ENCODE results near the gene ATP8B1.

ATP8B1 gene

GRCh38 chr18:57807336-57808117 is 4.4 kb upstream of the ATP8B1 start:
- Histone ChIP-seq H3K14ac (ENCODE audit: low read length) (no peak overlapping the region), H3K4me1 (ENCODE audit: control insufficient read depth in 1 of 2, insufficient read depth in 2 of 2, low read length in 2 of 2) (peaks cover 7 to 9% of the 10 kb centered on the region in 2 experiments), H2BK12ac (ENCODE audit: low read length) (no peak overlapping the region), H3K4me2 (ENCODE audit: low read length) (no peak overlapping the region), H3K4me3 (ENCODE audit: low read depth, low read length) (no peak overlapping the region), H3K18ac (ENCODE audit: low read length) (no peak overlapping the region), H3K27me3 (ENCODE audit: insufficient read depth, low read length) (peaks cover 10% of the 10 kb centered on the region), H2BK5ac (ENCODE audit: low read depth, low read length, poor library complexity) (no peak overlapping the region), H4K91ac (ENCODE audit: low read depth, low read length) (no peak overlapping the region), H4K12ac (ENCODE audit: low read depth, low read length) (no peak overlapping the region), H2AK5ac (ENCODE audit: low read length) (no peak overlapping the region), H2BK120ac (ENCODE audit: insufficient read depth, low read length, poor library complexity) (no peak overlapping the region), H3K4ac (ENCODE audit: low read depth, low read length) (no peak overlapping the region), H3K79me2 (ENCODE audit: control insufficient read depth, insufficient read depth, low read length, poor library complexity) (peaks cover 3% of the 10 kb centered on the region), H3K23ac (ENCODE audit: low read length) (no peak overlapping the region), H3K9me3 (ENCODE audit: insufficient read depth, low read depth, low read length) (no peaks in the 10 kb centered on the region), H3K9ac (ENCODE audit: low read length) (no peak overlapping the region), H3K27ac (ENCODE audit: low read depth, low read length) (no peak overlapping the region), H4K8ac (ENCODE audit: low read depth, low read length) (no peak overlapping the region), H3K79me1 (ENCODE audit: low read length) (peaks cover 10% of the 10 kb centered on the region), H3K36me3 (ENCODE audit: control insufficient read depth in 1 of 2, insufficient read depth in 2 of 2, low read length in 2 of 2) (no peaks in the 10 kb centered on the region), H2AFZ (ENCODE audit: insufficient read depth, low read length, poor library complexity) (no peak overlapping the region)
- no peak for DNase-seq
- no CpG with 5 or more reads among the region's 2 CpGs for WGBS (ENCODE audit: extremely low coverage, insufficient coverage, insufficient read length)

GRCh38 chr18:57806978-57807285 is 3.8 kb upstream of the ATP8B1 start:
- peaks cover 13% of the 10 kb centered on the region for H3K27me3 ChIP-seq (ENCODE audit: insufficient read depth, low read length)
- H4K12ac ChIP-seq (ENCODE audit: low read depth, low read length), result no peak overlapping the region
- peaks cover 14% of the 10 kb centered on the region for H3K79me1 ChIP-seq (ENCODE audit: low read length)
- no peak overlapping the region for H3K9ac ChIP-seq (ENCODE audit: low read length)
- no peak overlapping the region for H3K4ac ChIP-seq (ENCODE audit: low read depth, low read length)
- H3K14ac ChIP-seq (ENCODE audit: low read length), result no peak overlapping the region
- H3K4me3 ChIP-seq (ENCODE audit: low read depth, low read length), result no peak overlapping the region
- H3K9me3 ChIP-seq (ENCODE audit: insufficient read depth, low read depth, low read length), result no peaks in the 10 kb centered on the region
- no peak overlapping the region for H3K27ac ChIP-seq (ENCODE audit: low read depth, low read length)
- peaks cover 13 to 15% of the 10 kb centered on the region in 2 experiments for H3K4me1 ChIP-seq (ENCODE audit: control insufficient read depth in 1 of 2, insufficient read depth in 2 of 2, low read length in 2 of 2)
- H3K36me3 ChIP-seq (ENCODE audit: control insufficient read depth in 1 of 2, insufficient read depth in 2 of 2, low read length in 2 of 2), result no peaks in the 10 kb centered on the region
- DNase-seq, result no peak
- no peak overlapping the region for H3K4me2 ChIP-seq (ENCODE audit: low read length)
- no peak overlapping the region for H2BK12ac ChIP-seq (ENCODE audit: low read length)
- H4K8ac ChIP-seq (ENCODE audit: low read depth, low read length), result no peak overlapping the region
- no peak overlapping the region for H2AK5ac ChIP-seq (ENCODE audit: low read length)
- H2BK5ac ChIP-seq (ENCODE audit: low read depth, low read length, poor library complexity), result no peak overlapping the region
- H3K23ac ChIP-seq (ENCODE audit: low read length), result no peak overlapping the region
- no peak overlapping the region for H4K91ac ChIP-seq (ENCODE audit: low read depth, low read length)
- no CpG with 5 or more reads among the region's 3 CpGs for WGBS (ENCODE audit: extremely low coverage, insufficient coverage, insufficient read length)
- H2BK120ac ChIP-seq (ENCODE audit: insufficient read depth, low read length, poor library complexity), result no peak overlapping the region
- no peak overlapping the region for H3K18ac ChIP-seq (ENCODE audit: low read length)
- peaks cover 3% of the 10 kb centered on the region for H3K79me2 ChIP-seq (ENCODE audit: control insufficient read depth, insufficient read depth, low read length, poor library complexity)
- H2AFZ ChIP-seq (ENCODE audit: insufficient read depth, low read length, poor library complexity), result no peak overlapping the region

DNA sequence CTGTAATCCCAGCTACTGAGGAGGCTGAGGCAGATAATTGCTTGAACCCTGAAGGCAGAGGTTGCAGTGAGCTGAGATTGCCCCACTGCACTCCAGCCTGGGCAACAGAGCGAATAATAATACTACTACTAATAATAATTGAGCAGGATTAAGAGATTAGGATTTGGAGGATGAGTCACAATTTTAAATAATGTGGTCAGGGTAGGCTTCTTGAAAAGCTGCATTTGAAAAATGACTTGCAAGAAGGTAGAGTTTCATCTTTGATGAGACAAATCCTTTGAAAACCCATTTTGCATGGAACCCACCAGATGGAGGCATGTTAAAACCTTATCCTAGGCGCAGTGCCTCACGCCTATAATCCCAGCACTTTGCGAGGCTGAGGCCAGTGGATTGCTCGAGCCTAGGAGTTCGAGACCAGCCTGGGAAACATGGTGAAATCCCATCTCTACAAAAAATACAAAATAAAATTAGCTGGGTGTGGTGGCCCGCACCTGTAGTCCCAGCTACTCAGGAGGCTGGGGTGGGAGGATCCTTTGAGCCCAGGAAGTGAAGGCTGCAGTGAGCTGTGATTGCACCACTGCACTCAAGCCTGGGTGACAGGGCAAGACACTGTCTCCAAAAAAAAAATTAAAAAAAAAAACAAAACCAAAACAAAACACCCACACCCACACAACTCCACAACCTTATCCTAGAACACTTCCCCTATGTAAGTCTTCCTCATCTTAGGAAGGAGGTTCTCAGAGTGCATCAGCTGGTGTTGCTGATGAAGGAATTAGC is 3.3 kb upstream of the ATP8B1 start:
- no peak overlapping the region for H3K27ac ChIP-seq (ENCODE audit: low read depth, low read length)
- no peak overlapping the region for H3K23ac ChIP-seq (ENCODE audit: low read length)
- H3K14ac ChIP-seq (ENCODE audit: low read length), result no peak overlapping the region
- H3K36me3 ChIP-seq (ENCODE audit: control insufficient read depth in 1 of 2, insufficient read depth in 2 of 2, low read length in 2 of 2), result no peaks in the 10 kb centered on the region
- H3K4ac ChIP-seq (ENCODE audit: low read depth, low read length), result no peak overlapping the region
- H3K4me3 ChIP-seq (ENCODE audit: low read depth, low read length), result no peak overlapping the region
- H3K4me2 ChIP-seq (ENCODE audit: low read length), result no peak overlapping the region
- no peak overlapping the region for H3K18ac ChIP-seq (ENCODE audit: low read length)
- H3K79me1 ChIP-seq (ENCODE audit: low read length), result peaks cover 14% of the 10 kb centered on the region
- no peak for DNase-seq
- H3K9me3 ChIP-seq (ENCODE audit: insufficient read depth, low read depth, low read length), result no peaks in the 10 kb centered on the region
- no peak overlapping the region for H4K91ac ChIP-seq (ENCODE audit: low read depth, low read length)
- no peak overlapping the region for H3K9ac ChIP-seq (ENCODE audit: low read length)
- no peak overlapping the region for H4K8ac ChIP-seq (ENCODE audit: low read depth, low read length)
- no peak overlapping the region for H2BK5ac ChIP-seq (ENCODE audit: low read depth, low read length, poor library complexity)
- H2AFZ ChIP-seq (ENCODE audit: insufficient read depth, low read length, poor library complexity), result no peak overlapping the region
- H3K27me3 ChIP-seq (ENCODE audit: insufficient read depth, low read length), result peaks cover 15% of the 10 kb centered on the region
- H3K79me2 ChIP-seq (ENCODE audit: control insufficient read depth, insufficient read depth, low read length, poor library complexity), result peaks cover 3% of the 10 kb centered on the region
- no peak overlapping the region for H2BK120ac ChIP-seq (ENCODE audit: insufficient read depth, low read length, poor library complexity)
- no peak overlapping the region for H4K12ac ChIP-seq (ENCODE audit: low read depth, low read length)
- H2BK12ac ChIP-seq (ENCODE audit: low read length), result no peak overlapping the region
- no CpG with 5 or more reads among the region's 7 CpGs for WGBS (ENCODE audit: extremely low coverage, insufficient coverage, insufficient read length)
- H3K4me1 ChIP-seq (ENCODE audit: control insufficient read depth in 1 of 2, insufficient read depth in 2 of 2, low read length in 2 of 2), result peaks cover 17 to 20% of the 10 kb centered on the region in 2 experiments
- H2AK5ac ChIP-seq (ENCODE audit: low read length), result no peak overlapping the region

- no peak overlapping the region for H4K12ac ChIP-seq (ENCODE audit: low read depth, low read length)
- no peak overlapping the region for H3K18ac ChIP-seq (ENCODE audit: low read length)
- no peak overlapping the region for H4K8ac ChIP-seq (ENCODE audit: low read depth, low read length)
- H3K27me3 ChIP-seq (ENCODE audit: insufficient read depth, low read length), result peaks cover 19% of the 10 kb centered on the region
- no peak overlapping the region for H3K4me2 ChIP-seq (ENCODE audit: low read length)
- H2BK12ac ChIP-seq (ENCODE audit: low read length), result no peak overlapping the region
- peaks cover 17 to 20% of the 10 kb centered on the region in 2 experiments for H3K4me1 ChIP-seq (ENCODE audit: control insufficient read depth in 1 of 2, insufficient read depth in 2 of 2, low read length in 2 of 2)
- no peak overlapping the region for H4K91ac ChIP-seq (ENCODE audit: low read depth, low read length)
- no peak overlapping the region for H2AK5ac ChIP-seq (ENCODE audit: low read length)
- no peak overlapping the region for H2BK5ac ChIP-seq (ENCODE audit: low read depth, low read length, poor library complexity)
- DNase-seq, result no peak
- peaks cover 14% of the 10 kb centered on the region for H3K79me1 ChIP-seq (ENCODE audit: low read length)
- H3K36me3 ChIP-seq (ENCODE audit: control insufficient read depth in 1 of 2, insufficient read depth in 2 of 2, low read length in 2 of 2), result no peaks in the 10 kb centered on the region
- no peak overlapping the region for H3K27ac ChIP-seq (ENCODE audit: low read depth, low read length)
- H2BK120ac ChIP-seq (ENCODE audit: insufficient read depth, low read length, poor library complexity), result no peak overlapping the region
- H3K14ac ChIP-seq (ENCODE audit: low read length), result no peak overlapping the region
- H2AFZ ChIP-seq (ENCODE audit: insufficient read depth, low read length, poor library complexity), result no peak overlapping the region
- no peaks in the 10 kb centered on the region for H3K9me3 ChIP-seq (ENCODE audit: insufficient read depth, low read depth, low read length)
- no peak overlapping the region for H3K4me3 ChIP-seq (ENCODE audit: low read depth, low read length)
- H3K4ac ChIP-seq (ENCODE audit: low read depth, low read length), result no peak overlapping the region
- peaks cover 3% of the 10 kb centered on the region for H3K79me2 ChIP-seq (ENCODE audit: control insufficient read depth, insufficient read depth, low read length, poor library complexity)
- no peak overlapping the region for H3K23ac ChIP-seq (ENCODE audit: low read length)
- H3K9ac ChIP-seq (ENCODE audit: low read length), result no peak overlapping the region
- no CpG with 5 or more reads among the region's 6 CpGs for whole genome bisulfite sequencing (ENCODE audit: extremely low coverage, insufficient coverage, insufficient read length)
Observed at GRCh38 chr18:57805117-57805516, 2.0 kb upstream of the ATP8B1 start.
